ENCODE measurements around the gene ACTN4.
A peak's percentile ranks its signal among the peaks of the same experiment; 100 is the strongest.

Gene ACTN4

DNA sequence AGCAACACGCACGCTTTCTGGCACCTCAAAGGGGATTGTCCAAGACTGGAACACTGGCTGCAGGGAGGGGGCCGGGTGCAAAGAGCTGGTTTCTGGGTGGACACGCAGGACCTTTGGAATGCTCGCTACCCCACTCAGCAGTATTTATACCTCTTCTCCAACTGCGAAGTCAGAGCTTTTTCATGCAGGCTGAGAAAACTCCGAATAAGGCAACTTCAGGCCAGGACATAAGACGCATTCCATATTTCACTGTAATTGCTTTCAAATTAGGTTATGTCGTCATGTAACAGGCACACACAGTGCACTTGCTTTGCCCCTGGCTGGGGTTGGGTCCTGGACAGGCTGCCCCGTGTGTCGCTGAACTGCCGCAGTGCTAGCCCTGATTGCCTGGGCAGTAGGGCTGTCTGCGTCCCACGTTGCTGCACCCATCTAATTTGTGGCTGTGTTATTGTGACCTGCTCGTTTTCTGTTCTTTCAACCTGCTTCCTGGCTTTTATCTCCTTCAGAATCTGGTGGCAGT lies 44.5 kb downstream of the ACTN4 start:
- TF ChIP-seq, protein P1, sequence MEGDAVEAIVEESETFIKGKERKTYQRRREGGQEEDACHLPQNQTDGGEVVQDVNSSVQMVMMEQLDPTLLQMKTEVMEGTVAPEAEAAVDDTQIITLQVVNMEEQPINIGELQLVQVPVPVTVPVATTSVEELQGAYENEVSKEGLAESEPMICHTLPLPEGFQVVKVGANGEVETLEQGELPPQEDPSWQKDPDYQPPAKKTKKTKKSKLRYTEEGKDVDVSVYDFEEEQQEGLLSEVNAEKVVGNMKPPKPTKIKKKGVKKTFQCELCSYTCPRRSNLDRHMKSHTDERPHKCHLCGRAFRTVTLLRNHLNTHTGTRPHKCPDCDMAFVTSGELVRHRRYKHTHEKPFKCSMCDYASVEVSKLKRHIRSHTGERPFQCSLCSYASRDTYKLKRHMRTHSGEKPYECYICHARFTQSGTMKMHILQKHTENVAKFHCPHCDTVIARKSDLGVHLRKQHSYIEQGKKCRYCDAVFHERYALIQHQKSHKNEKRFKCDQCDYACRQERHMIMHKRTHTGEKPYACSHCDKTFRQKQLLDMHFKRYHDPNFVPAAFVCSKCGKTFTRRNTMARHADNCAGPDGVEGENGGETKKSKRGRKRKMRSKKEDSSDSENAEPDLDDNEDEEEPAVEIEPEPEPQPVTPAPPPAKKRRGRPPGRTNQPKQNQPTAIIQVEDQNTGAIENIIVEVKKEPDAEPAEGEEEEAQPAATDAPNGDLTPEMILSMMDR (IDR thresholded peaks at IDR 0.05; ENCODE audit: low read depth, low read length, missing control alignments) = no peak
- peak; percentile 59 for DNase-seq (ENCODE audit: low read depth)
- H3K4me3 ChIP-seq (ENCODE audit: low read depth, low read length) = no peak overlapping the region

DNA sequence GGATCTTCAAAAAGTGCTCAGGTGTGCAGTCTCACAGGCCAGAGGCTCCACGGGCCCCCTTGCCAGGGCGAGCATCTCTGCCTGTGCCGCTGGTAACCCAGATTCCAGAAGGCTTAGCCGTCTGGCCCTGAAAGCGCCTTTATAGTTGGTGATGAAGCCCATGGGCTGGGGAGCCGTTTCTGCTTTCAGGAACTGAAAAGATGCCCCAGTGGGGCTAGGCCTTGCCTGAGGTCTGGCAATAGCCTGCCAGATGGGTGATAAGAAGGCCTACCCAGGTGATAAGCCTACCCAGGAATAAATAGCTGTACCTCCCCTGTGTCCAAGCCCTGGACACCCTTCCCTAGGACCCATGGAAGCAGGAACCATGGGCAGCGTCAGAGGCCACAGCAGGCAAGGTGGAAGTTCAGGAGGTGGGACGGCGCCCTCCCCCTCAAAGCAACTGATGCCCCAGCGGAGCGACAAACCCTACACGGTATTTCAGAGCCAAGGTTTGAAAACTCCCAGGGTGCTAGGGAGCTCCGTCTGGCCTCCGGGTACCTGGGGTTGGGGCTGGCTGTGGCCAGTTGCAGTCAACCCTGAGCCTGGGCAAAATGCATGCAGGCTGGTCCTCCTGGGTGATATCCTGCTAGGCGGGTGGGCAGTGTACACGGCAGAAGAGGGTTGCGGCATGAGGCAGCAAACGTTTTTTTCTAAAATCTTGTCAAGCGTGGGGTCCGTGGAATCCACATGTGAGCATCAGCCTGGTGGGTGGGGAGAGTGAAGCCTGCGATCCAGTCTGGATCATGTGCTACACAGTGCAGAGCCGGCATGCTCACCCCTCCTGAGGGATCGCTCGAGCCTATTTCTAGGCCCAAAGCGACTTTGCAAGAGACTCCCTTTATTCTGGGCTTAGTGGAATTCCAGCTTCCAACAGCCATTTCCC lies 45.3 kb downstream of the ACTN4 start:
- no peak overlapping the region for H3K4me3 ChIP-seq (ENCODE audit: low read depth, low read length)
- DNase-seq (ENCODE audit: low read depth) = no peak
- in situ Hi-C loops (cut with HindIII; ENCODE audit: low sequenced_read_pairs) = no loop called here
- TF ChIP-seq, protein P1 (IDR thresholded peaks at IDR 0.05; ENCODE audit: low read depth, low read length, missing control alignments) = no peak

More for the DNA sequence above, 44.5 kb downstream of the ACTN4 start:
- in situ Hi-C loops (cut with HindIII; ENCODE audit: low sequenced_read_pairs) = no loop called here

DNA sequence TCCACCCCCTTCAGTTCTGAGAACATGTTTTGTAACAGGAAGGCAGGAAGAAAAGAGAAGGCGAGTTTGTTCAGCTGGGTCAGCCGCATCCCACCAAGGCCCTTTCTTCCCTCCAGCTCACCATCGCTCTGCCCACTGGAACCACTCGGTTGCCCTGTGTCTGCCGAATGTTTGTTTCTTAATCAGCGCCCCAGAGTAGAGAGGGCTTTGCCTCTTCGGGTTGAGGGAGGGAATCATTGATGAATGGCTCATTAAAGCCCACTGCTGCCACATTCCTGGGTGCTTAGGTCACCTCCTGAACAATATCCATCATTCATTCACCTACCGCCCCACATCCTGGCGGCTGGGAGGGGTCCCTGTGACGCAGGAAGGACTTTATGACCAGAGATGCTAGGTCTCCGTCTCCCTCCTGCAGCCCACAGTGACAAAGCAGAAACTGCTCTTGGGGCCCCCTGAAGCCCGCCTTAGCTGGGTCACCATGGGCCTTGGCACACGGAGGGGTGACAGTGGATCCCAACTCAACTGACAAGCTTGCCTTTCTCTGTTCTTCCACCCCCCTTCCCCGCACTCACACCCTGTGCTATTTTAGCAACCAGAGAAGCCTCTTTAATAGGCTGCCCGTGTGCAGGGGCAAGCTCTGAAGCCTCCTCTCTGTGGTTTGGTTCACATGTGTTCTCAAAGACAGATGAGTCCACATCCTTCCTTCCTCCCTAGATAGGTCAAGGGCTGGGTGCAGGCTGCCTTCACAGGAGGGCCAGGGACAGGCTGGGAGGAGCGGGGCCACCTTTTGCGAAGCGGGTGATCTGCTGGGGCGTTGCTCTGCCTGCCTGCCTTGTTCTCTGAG lies 46.2 kb downstream of the ACTN4 start:
- DNase-seq (ENCODE audit: low read depth) = peak; percentile 39
- TF ChIP-seq, protein P1 (IDR thresholded peaks at IDR 0.05; ENCODE audit: low read depth, low read length, missing control alignments) = no peak
- H3K4me3 ChIP-seq (ENCODE audit: low read depth, low read length) = no peak overlapping the region
- in situ Hi-C loops (cut with HindIII; ENCODE audit: low sequenced_read_pairs) = no loop called here

DNA sequence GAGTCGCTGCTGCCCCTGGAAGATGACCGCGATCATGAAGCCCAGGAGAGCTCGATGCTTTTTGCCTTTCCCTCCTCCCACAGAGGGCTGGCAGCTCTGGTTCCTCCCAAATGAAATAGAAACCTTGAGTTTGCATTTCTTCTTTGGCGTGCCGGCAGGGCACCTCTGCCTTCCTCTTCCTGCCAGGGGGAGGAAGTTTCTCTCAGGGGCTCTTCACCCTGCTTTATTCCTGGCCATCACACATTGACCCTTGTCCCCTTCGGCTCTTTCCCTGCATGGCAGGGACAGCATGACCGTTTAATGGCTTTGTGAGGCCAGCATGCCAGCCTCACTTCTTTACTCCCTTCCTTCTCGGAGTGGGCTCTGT lies 47.9 kb downstream of the ACTN4 start:
- TF ChIP-seq, protein P1 (IDR thresholded peaks at IDR 0.05; ENCODE audit: low read depth, low read length, missing control alignments) = no peak
- in situ Hi-C loops (cut with HindIII; ENCODE audit: low sequenced_read_pairs) = no loop called here
- DNase-seq (ENCODE audit: low read depth) = no peak
- no peak overlapping the region for H3K4me3 ChIP-seq (ENCODE audit: low read depth, low read length)

DNA sequence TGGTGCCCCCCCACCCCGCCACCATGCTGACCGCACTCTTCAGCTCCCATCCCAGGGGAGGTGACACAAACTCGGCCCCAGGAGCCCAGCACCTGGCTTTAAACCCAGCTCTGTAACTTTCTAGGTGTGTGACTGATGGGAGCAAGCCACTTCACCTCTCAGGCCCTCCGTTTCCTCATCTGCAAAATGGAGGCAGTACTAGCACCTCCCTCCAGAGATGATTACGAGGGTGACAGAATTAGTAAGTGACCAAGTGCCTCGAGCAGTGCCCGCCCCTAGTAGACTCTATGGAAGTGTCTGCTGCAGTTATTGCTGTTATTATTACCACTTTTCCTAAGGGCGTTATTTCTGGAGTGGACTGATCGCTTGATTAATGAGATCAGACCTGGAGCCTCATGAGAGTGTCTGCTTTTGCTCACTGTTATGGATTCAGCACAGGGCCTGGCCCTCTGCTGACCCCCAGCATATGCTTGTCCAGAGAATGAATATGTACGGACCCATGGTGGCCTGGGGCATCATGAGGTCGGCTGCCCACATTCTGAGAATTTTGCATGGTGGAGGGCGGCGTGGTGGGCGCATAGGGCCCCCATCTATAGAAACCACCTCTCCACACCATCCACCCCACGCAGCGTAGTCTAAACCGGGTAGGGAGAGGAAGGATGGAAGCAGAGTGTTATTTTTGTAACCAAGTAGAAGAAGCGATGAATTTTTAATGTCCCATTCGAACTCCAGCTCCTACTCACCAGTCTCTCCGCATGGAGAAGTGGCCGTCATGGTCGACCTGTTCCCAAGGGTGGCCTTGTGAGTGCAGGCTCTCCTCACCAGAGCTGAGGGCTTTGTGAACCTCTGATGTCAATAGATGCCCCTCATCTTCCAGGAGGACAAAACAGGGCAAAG lies 48.6 kb downstream of the ACTN4 start:
- TF ChIP-seq, protein P1 (IDR thresholded peaks at IDR 0.05; ENCODE audit: low read depth, low read length, missing control alignments) = no peak
- in situ Hi-C loops (cut with HindIII; ENCODE audit: low sequenced_read_pairs) = no loop called here
- no peak for DNase-seq (ENCODE audit: low read depth)
- H3K4me3 ChIP-seq (ENCODE audit: low read depth, low read length) = no peak overlapping the region

DNA sequence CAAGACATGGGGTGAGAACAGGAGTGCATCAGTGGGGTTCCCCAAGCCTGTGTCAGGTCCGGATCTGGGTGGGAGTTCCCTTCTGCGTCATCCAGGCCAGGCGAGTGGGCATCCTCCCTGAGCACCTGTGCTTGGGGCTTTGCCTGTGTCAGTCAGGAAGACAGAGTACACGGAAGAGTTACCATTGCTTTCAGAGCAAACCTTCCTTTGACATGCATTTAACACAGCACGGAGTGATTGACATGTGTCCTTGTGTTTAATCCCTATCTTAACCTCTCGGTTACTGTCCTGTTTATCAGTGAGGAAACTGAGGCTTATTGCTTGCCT lies 49.2 kb downstream of the ACTN4 start:
- H3K4me3 ChIP-seq (ENCODE audit: low read depth, low read length) = no peak overlapping the region
- DNase-seq (ENCODE audit: low read depth) = no peak
- in situ Hi-C loops (cut with HindIII; ENCODE audit: low sequenced_read_pairs) = no loop called here

More for the DNA sequence above, 49.2 kb downstream of the ACTN4 start:
- TF ChIP-seq, protein P1 (IDR thresholded peaks at IDR 0.05; ENCODE audit: low read depth, low read length, missing control alignments) = no peak

All from astrocyte of the cerebellum (primary cell).